Activated naive CD8-positive, alpha-beta T cell treated with anti-CD3 and anti-CD28 coated beads for 36 hours (primary cell): ENCODE data around the gene DNPH1. TPM values are rescaled to one million over a fixed set of nuclear protein-coding genes. Genes with fewer than 3 reads are reported as not detected.
A peak's percentile ranks its signal among the peaks of the same experiment; 100 is the strongest.

ENCODE experiments used
- DNase-seq: peaks from one replicate; pipeline ENCODE4 v3.0.0; 2021
- H3K27ac Mint-ChIP-seq: one replicate; pipeline ENCODE4 v1.8.0; 2022; ENCODE audit warnings: mild to moderate bottlenecking, moderate library complexity, mixed read lengths
- H3K27me3 Mint-ChIP-seq: one replicate; pipeline ENCODE4 v1.8.0; 2022; ENCODE audit warnings: mild to moderate bottlenecking, mixed read lengths
- H3K36me3 Mint-ChIP-seq: one replicate; pipeline ENCODE4 v1.8.0; 2021; ENCODE audit warnings: mild to moderate bottlenecking, mixed read lengths
- H3K4me1 Mint-ChIP-seq: one replicate; pipeline ENCODE4 v1.8.0; 2021; ENCODE audit warnings: mixed read lengths
- H3K4me3 Mint-ChIP-seq: one replicate; pipeline ENCODE4 v1.8.0; 2022; ENCODE audit warnings: mild to moderate bottlenecking, moderate library complexity, mixed read lengths
- H3K9me3 Mint-ChIP-seq: one replicate; pipeline ENCODE4 v1.8.0; 2022; ENCODE audit warnings: mixed read lengths
- total RNA-seq, 2 experiments: library from RNA; stranded (reverse); gene quantifications; one replicate each; pipeline ENCODE4 v1.2.3, GENCODE V29; 2021

DNPH1 gene
- total RNA-seq, 2 experiments from 2014 or later = 55.8 to 56.1 TPM

DNA sequence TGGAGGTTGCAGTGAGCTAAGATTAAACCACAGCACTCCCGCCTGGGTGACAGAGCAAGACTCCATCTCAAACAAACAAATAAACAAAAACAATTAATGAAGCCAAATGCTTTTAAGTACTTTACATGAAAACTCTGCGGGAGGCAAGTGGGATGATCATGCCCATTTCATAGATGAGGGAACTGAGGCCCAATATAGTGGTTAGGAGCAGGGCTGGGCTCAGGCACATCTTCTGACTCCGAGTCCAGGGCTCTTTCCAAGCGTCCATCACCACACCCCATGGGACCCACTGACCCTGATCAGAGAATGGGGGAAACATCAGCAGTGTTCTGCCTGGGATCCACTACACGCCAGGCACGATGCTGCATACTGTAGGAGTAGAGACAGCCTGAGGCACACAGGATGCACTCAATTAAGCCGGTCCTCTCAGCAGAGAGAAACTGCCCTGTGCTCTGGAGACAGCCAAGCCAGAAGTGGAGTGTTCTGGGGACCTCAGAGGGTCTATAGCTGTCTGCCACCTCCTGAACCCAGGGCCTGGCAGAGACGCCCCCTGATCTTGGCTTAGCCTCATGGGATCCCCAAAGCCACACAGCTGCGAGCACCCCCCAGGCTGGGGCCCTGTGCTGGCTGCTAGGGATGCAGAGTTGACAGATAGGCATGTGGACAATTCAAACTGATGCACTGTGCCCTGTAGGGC lies 27.5 kb upstream of the DNPH1 start:
- Mint-ChIP-seq H3K9me3 (no peaks in the 10 kb centered on the region), H3K27ac (no peak overlapping the region), H3K27me3 (peaks cover 21% of the 10 kb centered on the region), H3K36me3 (no peaks in the 10 kb centered on the region), H3K4me1 (peaks cover 8% of the 10 kb centered on the region), H3K4me3 (no peak overlapping the region)
- DNase-seq = no peak

DNA sequence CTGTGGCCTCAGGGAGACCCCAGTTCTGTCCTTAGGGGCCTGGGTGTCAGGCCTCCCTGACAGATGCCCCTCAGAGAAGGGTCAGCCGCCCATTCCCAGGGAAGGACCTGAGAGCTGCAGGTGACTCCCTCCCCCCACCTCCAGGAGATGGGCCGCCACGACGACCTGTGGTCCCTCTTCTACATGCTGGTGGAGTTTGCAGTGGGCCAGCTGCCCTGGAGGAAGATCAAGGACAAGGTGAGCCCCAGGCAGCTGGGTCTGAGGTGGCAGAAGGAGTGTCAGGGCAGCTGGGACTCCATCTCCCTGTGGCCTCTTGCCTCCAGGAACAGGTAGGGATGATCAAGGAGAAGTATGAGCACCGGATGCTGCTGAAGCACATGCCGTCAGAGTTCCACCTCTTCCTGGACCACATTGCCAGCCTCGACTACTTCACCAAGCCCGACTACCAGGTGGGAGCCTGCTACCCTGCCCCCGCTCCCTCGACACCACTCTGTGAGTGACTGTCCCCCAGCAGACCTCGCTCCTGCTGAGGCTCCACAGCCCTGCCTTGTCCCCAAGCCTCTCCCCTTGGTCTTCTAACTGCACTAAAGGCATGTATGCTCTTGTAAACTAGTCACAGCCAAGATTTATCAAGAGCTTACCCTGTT lies 26.2 kb upstream of the DNPH1 start:
- Mint-ChIP-seq H3K9me3 (no peaks in the 10 kb centered on the region), H3K4me1 (peaks cover 20% of the 10 kb centered on the region), H3K36me3 (no peaks in the 10 kb centered on the region), H3K27ac (no peak overlapping the region), H3K4me3 (no peak overlapping the region), H3K27me3 (peaks cover 34% of the 10 kb centered on the region)
- DNase-seq = no peak

DNA sequence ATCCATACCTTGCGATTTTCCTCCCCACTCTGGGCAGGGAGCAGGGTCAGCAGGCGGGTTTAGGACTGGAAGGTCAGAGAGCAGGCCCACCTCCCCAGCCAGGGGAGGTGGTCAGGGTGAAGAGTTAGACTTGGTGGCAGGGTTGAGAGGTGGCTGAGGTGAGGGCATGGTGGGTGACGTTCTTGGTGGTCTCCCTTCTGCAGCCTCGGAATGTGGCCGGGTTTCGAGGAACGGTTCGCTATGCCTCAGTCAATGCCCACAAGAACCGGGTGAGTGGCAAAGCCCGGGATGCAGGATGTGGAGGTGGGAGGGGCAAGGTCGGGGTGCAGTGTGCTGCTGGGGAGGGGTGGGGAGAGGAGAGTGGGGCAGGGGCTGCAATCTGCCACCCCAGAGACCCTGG lies 25.6 kb upstream of the DNPH1 start:
- DNase-seq = no peak
- Mint-ChIP-seq H3K36me3 (no peaks in the 10 kb centered on the region), H3K27ac (peak overlapping the region; percentile 21), H3K4me3 (no peak overlapping the region), H3K4me1 (peaks cover 20% of the 10 kb centered on the region), H3K27me3 (peaks cover 36% of the 10 kb centered on the region), H3K9me3 (no peaks in the 10 kb centered on the region)

DNA sequence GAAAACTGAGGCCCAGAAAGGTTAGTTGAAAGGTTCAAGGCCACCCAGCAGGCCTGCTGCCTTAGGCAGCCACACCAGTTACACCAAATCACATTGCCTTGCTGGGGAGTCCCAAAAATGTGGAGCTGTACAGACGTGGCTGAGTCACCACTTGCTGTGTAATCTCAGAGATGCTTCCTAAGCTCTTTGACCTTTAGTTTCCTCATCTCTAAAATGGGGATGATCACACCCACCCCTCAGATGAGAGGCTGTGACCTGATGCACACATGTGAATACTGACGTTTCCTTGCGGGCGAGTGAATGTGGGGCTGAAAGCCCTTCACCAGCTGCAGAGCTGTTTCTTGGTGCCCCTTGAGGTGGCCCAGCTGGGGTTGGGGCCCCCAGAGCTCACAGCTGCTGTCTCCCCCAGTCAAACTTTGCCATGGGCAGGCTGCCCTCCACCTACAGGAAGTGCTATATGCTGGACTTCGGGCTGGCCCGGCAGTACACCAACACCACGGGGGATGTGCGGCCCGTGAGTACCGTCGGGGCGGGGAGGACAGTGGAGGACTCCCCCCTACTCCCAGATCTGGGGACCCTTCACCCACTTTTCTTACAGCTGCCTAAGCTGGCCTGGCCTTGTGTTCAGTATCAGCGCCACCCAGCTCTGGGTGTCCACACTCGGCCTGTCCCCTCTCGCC lies 25.0 kb upstream of the DNPH1 start:
- Mint-ChIP-seq H3K9me3 (no peaks in the 10 kb centered on the region), H3K4me1 (peaks cover 20% of the 10 kb centered on the region), H3K36me3 (no peaks in the 10 kb centered on the region), H3K27me3 (peaks cover 36% of the 10 kb centered on the region), H3K27ac (no peak overlapping the region), H3K4me3 (no peak overlapping the region)
- no peak for DNase-seq

DNA sequence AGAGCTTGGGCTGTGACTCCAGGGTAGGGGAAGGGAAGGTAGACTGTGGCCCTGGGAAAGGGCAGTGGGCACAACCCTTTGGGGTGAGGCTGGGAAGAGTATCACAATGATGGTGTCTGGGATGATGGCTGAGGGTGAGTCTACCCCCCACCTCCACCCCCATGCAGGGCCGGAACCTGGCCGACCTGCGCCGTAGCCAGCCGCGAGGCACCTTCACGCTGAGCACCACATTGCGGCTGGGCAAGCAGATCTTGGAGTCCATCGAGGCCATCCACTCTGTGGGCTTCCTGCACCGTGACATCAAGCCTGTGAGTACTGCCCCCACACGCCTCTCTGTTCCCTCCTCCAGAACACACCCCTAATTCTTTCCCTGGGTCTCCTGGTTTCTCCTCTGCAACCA lies 24.1 kb upstream of the DNPH1 start:
- no peaks in the 10 kb centered on the region for H3K9me3 Mint-ChIP-seq
- no peak overlapping the region for H3K27ac Mint-ChIP-seq
- no peak overlapping the region for H3K4me3 Mint-ChIP-seq

DNA sequence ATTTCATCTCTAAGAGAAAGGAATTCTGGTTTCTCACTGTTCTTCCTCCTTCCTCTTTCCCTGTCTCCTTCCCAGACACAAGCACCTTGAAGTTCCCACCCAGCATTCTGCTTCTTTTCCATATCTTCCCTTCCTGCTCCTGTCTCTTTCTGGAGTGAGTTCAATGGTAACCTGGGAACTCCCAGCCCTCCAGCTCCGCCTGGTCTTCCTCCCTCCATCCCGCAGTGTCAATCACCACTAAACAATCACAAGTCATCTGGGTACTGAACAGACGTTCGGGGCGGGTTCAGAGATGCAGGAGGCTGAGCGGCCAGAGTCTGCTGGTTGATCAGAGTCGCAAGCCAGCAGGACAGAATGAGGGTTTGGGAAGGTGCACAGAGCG lies 21.7 kb upstream of the DNPH1 start:
- peaks cover 28% of the 10 kb centered on the region for H3K27me3 Mint-ChIP-seq
- no peaks in the 10 kb centered on the region for H3K9me3 Mint-ChIP-seq
- DNase-seq = no peak
- peaks cover 29% of the 10 kb centered on the region for H3K4me1 Mint-ChIP-seq
- H3K4me3 Mint-ChIP-seq = peak overlapping the region; percentile 5
- H3K27ac Mint-ChIP-seq = no peak overlapping the region
- no peaks in the 10 kb centered on the region for H3K36me3 Mint-ChIP-seq

More for the DNA sequence above, 24.1 kb upstream of the DNPH1 start:
- no peaks in the 10 kb centered on the region for H3K36me3 Mint-ChIP-seq
- H3K27me3 Mint-ChIP-seq = peaks cover 36% of the 10 kb centered on the region
- H3K4me1 Mint-ChIP-seq = peaks cover 20% of the 10 kb centered on the region
- DNase-seq = no peak

DNA sequence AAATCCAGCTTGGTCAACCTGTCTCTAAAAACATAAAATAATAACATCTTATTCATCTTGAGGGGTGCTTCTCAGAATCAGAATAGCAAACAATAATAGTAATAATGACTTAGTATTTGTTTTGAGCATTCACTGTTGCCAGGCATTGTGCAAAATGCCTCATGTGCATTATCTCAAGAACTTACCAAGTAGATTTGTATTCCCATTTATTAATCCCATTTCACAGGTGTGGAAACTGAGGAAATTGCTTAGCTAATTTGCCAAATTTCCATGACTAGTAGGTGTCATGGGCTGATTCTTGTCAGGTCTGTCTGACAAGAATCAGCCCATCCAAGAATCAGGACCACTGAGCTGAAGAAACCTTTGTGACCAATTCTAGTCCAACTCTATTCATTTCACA lies 19.5 kb upstream of the DNPH1 start:
- H3K27me3 Mint-ChIP-seq = peaks cover 28% of the 10 kb centered on the region
- peaks cover 29% of the 10 kb centered on the region for H3K4me1 Mint-ChIP-seq
- DNase-seq = no peak
- H3K9me3 Mint-ChIP-seq = no peaks in the 10 kb centered on the region
- no peaks in the 10 kb centered on the region for H3K36me3 Mint-ChIP-seq
- H3K4me3 Mint-ChIP-seq = no peak overlapping the region
- no peak overlapping the region for H3K27ac Mint-ChIP-seq

DNA sequence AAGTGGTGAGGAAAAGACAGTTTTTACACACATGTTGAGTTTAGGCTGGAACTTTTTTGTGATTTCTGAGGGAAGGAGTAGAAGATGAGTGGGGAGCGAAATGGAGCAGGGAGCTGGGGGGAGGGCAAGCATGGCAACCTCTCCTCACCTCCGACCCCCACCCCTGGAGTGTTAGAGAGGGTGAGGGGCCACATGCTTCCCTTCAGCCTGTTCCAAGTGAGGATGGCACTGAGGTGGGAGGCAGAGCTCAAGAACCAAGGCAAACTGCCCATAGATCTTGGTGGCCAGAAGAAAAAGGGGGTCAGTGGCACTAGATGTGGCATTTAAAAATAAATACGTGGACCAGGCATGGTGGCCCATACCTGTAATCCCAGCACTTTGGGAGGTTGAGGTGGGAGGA lies 18.8 kb upstream of the DNPH1 start:
- Mint-ChIP-seq H3K36me3 (no peaks in the 10 kb centered on the region), H3K4me1 (peaks cover 29% of the 10 kb centered on the region), H3K4me3 (no peak overlapping the region), H3K27ac (peak overlapping the region; percentile 81), H3K27me3 (peaks cover 26% of the 10 kb centered on the region), H3K9me3 (no peaks in the 10 kb centered on the region)
- no peak for DNase-seq

DNA sequence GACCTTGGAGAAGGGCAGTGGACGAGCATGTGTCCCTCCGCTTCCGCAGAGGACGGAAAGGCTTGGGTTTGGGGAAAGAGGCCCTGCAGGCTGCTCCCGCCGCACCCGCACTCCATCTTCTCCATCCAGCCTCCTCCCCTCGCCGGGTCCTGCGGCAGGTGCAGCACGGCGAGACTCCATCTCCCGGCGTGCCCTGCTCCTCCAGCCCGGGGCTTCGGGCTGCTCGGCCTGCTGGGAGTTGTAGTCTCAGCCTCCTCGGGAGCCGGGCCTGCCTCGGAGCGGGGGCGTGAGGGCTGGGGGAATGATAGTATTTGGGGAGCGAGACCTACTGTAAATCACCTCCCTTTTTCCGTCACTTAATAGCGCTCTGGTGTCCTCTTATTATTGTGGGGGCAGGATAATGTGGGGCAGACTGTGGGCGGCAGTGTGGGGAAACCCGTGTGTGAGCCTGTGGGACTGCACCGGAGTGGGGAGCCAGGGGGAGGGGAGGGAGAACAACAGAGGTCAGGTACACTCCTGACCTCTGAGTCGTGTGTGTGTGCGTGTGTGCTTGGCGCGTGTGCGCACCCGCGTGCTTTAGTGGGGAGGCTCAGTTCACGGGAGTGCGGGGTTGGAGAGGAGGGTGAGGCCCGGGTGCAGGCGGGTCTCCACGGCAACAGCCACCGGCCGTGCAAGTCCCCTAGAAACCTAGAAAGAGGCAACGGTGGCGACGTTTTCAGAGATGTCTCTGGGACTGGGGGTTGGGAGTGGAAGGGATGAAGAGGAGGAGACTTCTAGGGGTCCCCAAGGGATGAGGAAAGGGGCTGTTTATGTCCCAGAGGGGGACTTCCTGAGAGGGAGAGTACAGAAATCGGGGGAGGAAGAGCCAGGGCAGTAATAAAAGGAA lies 18.1 kb upstream of the DNPH1 start:
- peaks cover 29% of the 10 kb centered on the region for H3K4me1 Mint-ChIP-seq
- H3K4me3 Mint-ChIP-seq = peak overlapping the region; percentile 78
- H3K27me3 Mint-ChIP-seq = peaks cover 20% of the 10 kb centered on the region
- no peaks in the 10 kb centered on the region for H3K9me3 Mint-ChIP-seq
- H3K27ac Mint-ChIP-seq = peak overlapping the region; percentile 81
- H3K36me3 Mint-ChIP-seq = no peaks in the 10 kb centered on the region
- peak; percentile 89 for DNase-seq

DNA sequence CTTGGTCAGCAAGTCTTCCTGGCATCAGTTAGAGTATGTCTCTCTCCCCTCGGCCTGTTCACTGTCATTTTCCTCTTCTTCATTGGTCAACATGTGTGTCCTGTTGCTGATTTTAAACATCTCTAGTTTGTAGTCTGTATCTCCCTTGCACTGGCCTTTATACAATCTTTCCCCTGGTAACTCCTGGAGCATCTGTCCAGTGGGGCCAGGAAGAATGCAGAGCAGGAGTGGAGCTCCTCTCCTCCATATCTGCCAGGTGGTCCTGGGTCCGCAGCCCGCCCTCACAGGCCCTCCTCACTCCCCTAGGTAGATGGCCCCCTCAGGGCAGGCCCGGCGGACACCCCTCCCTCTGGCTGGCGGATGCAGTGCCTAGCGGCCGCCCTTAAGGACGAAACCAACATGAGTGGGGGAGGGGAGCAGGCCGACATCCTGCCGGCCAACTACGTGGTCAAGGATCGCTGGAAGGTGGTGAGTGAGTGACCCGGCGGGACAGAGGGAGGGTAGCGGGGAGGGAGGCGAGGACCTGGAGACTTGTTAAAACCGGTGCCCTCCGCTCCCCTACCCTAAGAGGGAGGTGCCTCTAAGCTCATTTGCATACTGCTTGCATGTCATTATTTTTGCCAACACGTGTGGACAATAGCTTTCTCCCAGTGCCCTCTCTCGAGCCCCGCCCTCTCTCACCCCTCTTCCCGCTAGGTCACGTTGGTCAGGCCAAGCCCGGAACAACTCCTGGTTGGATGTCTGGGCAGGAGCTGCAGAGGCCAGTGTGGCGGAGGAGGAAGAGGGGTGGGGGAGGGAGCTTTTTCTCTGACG lies 17.2 kb upstream of the DNPH1 start:
- Mint-ChIP-seq H3K4me3 (peak overlapping the region; percentile 78), H3K4me1 (peaks cover 26% of the 10 kb centered on the region)
- DNase-seq = peak; percentile 28

DNA sequence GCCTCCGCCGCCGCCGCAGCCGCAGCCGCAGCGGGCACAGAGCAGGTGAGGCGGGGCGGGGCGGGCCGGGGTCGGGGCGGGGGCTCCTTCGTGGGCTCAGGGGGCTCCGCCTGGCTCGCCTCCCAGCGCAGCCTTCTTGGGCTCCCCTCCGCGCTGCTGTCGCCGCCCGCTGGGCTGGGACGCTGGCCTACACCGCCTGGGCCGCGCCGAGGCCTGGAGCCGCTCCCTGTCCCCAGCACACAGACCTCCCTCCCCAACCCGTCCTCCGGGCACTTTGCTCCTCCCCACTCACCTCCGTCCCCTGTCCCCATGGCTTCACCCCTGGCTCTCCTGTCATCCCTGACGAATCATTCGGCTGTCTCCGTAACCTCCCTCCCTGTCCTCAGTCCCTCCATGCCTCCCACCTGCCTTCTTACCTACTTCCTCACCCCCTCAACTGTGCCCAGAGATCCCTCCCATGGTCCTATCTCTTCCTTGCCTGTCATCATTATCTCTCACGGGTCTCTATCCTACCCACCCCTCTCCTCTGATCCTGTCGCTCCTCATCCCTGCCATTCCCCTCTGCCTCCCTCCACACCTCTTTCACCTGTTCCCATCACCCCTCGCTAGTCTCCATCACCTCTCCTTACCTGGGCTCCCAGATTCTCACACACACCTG lies 14.5 kb upstream of the DNPH1 start:
- peaks cover 16% of the 10 kb centered on the region for H3K4me1 Mint-ChIP-seq
- no peak overlapping the region for H3K27ac Mint-ChIP-seq
- no peak for DNase-seq
- H3K9me3 Mint-ChIP-seq = peaks cover 5% of the 10 kb centered on the region
- H3K27me3 Mint-ChIP-seq = peaks cover 7% of the 10 kb centered on the region
- H3K4me3 Mint-ChIP-seq = no peak overlapping the region
- H3K36me3 Mint-ChIP-seq = peaks cover 4% of the 10 kb centered on the region

More for the DNA sequence above, 17.2 kb upstream of the DNPH1 start:
- Mint-ChIP-seq H3K27ac (peak overlapping the region; percentile 81), H3K9me3 (no peaks in the 10 kb centered on the region), H3K36me3 (no peaks in the 10 kb centered on the region), H3K27me3 (peaks cover 12% of the 10 kb centered on the region)

DNA sequence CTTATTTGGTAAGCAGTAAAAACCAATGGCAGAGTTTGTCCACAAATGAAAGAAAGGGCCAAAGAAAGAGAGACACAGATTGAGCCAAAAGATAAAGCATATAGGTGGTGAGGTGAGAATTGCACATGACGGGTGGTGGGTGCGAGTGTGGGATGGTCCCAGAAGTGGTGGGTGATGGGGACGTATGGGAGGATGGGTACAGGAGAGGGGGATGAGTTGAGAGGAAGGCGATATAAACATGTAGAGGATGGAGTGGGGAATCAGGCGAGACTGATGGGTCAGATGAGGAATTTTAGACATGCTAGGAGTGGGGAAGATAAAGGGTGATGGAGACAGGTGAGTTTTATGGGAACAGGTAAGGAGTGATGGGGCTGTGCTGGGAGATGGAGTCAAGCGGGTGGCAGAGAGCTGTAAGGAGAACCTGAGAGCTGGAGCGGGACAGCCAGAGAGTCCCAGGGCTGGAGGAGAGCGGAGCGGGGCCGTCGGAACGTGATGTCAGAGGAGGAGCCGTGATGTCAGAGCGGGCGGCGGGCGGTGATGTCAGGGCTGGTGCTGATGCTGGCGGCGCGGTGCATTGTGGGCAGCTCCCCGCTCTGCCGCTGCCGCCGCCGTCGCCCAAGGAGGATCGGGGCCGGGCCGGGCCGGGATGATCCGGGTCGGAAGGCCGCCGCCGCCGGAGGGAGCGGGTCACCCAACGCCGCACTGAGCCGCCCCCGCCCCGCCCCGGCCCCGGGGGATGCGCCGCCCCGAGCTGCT lies 13.8 kb upstream of the DNPH1 start, which contains the start of gene TTBK1:
Gene TTBK1, plus strand, starts transcription at position 574 of the 756 bp plus-strand sequence. CDS start 3,180 bp downstream, outside the sequence.
- H3K9me3 Mint-ChIP-seq = peaks cover 5% of the 10 kb centered on the region
- H3K36me3 Mint-ChIP-seq = peaks cover 4% of the 10 kb centered on the region
- H3K27me3 Mint-ChIP-seq = peaks cover 11% of the 10 kb centered on the region
- H3K4me3 Mint-ChIP-seq = no peak within 1 kb of the TSS
- peak; percentile 47 for DNase-seq
- no peak within 1 kb of the TSS for H3K27ac Mint-ChIP-seq
- H3K4me1 Mint-ChIP-seq = peaks cover 15% of the 10 kb centered on the region

DNA sequence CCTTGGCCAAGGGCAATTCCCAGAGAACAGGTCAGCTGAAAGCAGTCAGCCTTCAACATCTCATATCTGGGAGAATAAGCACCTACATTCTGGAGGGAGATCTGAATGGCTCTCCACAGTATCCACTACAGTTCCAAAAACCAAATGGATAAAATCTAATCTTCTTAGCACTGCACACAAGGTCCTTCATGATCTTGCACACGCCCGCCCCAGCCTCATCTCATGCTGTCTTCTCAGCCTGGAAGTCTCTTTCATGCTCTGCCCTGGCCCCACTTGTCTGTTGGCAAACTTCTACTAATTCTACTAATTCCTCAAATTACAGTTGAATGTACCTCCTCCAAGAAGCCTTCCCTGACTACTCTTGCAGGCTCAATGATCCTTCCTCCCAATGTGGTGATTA lies 12.2 kb upstream of the DNPH1 start:
- Mint-ChIP-seq H3K27ac (no peak overlapping the region), H3K27me3 (peaks cover 17% of the 10 kb centered on the region), H3K36me3 (peaks cover 4% of the 10 kb centered on the region), H3K4me1 (peaks cover 3% of the 10 kb centered on the region), H3K9me3 (peaks cover 5% of the 10 kb centered on the region), H3K4me3 (no peak overlapping the region)
- no peak for DNase-seq
